NB4 (cell line): ENCODE data around the gene CERT1.

Experiments
- DNase-seq: peaks from one replicate; pipeline ENCODE4 v3.0.0; 2010; ENCODE audit warnings: low read depth
- H3K4me3 ChIP-seq: one replicate; pipeline ENCODE4 v1.5.1; 2011; ENCODE audit warnings: mild to moderate bottlenecking, low read depth, low read length, moderate library complexity
- CTCF ChIP-seq: IDR thresholded peaks from one replicate; pipeline ENCODE4 v1.5.1; 2012; ENCODE audit warnings: low read depth, low read length
- MYC ChIP-seq: IDR thresholded peaks from 2 replicates; pipeline ENCODE4 v1.6.1; 2011; ENCODE audit warnings: low read depth, low read length
- POLR2A ChIP-seq: IDR thresholded peaks from 2 replicates; pipeline ENCODE4 v1.6.1; 2011; ENCODE audit warnings: mild to moderate bottlenecking; ENCODE audit not compliant: insufficient read length; ENCODE audit errors: extremely low read depth
- TF ChIP-seq, protein P1 (sequence below): IDR thresholded peaks from 2 replicates; pipeline ENCODE4 v1.6.1; 2011; ENCODE audit warnings: low read depth, low read length

The CERT1 gene

GRCh38 chr5:75466006-75466716 is 45.3 kb downstream of the CERT1 start:
- DNase-seq: no peak
- no peak overlapping the region for H3K4me3 ChIP-seq
- TF ChIP-seq POLR2A: no peak
- no peak for TF ChIP-seq CTCF
- TF ChIP-seq MYC: no peak
- TF ChIP-seq, protein P1, sequence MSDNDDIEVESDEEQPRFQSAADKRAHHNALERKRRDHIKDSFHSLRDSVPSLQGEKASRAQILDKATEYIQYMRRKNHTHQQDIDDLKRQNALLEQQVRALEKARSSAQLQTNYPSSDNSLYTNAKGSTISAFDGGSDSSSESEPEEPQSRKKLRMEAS: no peak

GRCh38 chr5:75465480-75465879 is 45.9 kb downstream of the CERT1 start:
- DNase-seq: peak; percentile 3
- H3K4me3 ChIP-seq: no peak overlapping the region
- TF ChIP-seq CTCF: no peak
- no peak for TF ChIP-seq POLR2A
- no peak for TF ChIP-seq MYC
- TF ChIP-seq, protein P1: no peak

DNA sequence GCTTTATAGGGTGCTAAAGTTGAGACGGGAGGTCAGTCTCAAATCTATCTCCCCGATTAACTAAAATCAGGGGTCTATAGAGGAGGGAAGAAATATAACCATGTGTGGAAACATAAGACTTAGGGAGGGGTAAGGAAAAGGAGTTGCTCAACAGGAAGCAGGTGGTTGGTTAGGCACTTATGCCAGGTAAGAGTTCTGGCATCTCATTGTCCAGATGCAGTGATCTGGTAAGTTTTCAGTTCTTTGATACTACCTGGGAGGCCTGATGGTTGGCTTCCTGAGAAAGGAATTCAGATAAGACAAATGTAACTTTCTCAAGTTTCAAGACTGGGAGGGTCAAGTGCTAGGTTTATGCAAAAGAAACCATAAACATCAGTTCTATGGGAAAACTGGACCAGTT is 47.7 kb downstream of the CERT1 start:
- TF ChIP-seq, protein P1: no peak
- TF ChIP-seq MYC (no peak), POLR2A (no peak), CTCF (no peak)
- peak; percentile 2 for DNase-seq
- H3K4me3 ChIP-seq: no peak overlapping the region

- TF ChIP-seq MYC: no peak
- TF ChIP-seq POLR2A: no peak
- no peak for TF ChIP-seq CTCF
- TF ChIP-seq, protein P1: no peak
- DNase-seq: peak; percentile 20
- H3K4me3 ChIP-seq: no peak overlapping the region
Measured at GRCh38 chr5:75461679-75462078, 49.8 kb downstream of the CERT1 start.

GRCh38 chr5:75460942-75461610 is 50.4 kb downstream of the CERT1 start:
- TF ChIP-seq POLR2A (no peak), MYC (no peak), CTCF (no peak)
- TF ChIP-seq, protein P1: no peak
- no peak overlapping the region for H3K4me3 ChIP-seq
- DNase-seq: no peak
